ENCODE measurements around the gene AHCYL1. TPM values are rescaled to one million over a fixed set of nuclear protein-coding genes. Genes with fewer than 3 reads are reported as not detected.

The AHCYL1 gene
- total RNA-seq, 3 donors from 2014 or later: 87.5 to 116 (median 87.8) TPM

DNA sequence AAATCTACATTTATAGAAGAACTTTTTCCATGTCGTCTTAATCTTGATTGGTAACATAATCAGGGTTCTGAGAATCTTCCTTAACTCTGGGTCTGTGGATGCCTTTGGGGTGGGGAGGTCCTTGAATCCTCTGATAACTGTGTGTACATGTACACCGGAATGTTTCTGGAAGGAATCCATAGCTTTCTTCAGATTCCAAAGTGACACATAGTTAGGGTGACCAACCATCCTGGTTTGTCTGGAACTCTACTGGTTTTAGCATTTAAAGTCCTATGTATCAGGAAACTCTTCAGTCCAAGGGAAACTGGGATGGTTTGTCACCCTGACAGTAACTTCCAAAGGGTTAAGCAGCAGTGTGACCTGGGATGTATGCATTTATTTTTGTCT is 66.7 kb downstream of the AHCYL1 start:
- DNase-seq (no peak), ATAC-seq (no peak)
- peaks cover 13% of the 10 kb centered on the region for H3K36me3 ChIP-seq (ENCODE audit: low read depth)
- no peaks in the 10 kb centered on the region for H3K9me3 ChIP-seq
- no peak overlapping the region for H3K4me3 ChIP-seq
- TF ChIP-seq, protein P1, sequence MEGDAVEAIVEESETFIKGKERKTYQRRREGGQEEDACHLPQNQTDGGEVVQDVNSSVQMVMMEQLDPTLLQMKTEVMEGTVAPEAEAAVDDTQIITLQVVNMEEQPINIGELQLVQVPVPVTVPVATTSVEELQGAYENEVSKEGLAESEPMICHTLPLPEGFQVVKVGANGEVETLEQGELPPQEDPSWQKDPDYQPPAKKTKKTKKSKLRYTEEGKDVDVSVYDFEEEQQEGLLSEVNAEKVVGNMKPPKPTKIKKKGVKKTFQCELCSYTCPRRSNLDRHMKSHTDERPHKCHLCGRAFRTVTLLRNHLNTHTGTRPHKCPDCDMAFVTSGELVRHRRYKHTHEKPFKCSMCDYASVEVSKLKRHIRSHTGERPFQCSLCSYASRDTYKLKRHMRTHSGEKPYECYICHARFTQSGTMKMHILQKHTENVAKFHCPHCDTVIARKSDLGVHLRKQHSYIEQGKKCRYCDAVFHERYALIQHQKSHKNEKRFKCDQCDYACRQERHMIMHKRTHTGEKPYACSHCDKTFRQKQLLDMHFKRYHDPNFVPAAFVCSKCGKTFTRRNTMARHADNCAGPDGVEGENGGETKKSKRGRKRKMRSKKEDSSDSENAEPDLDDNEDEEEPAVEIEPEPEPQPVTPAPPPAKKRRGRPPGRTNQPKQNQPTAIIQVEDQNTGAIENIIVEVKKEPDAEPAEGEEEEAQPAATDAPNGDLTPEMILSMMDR (IDR thresholded peaks at IDR 0.05): no peak
- intact Hi-C loops (cut with DNase I, micrococcal nuclease): loop anchor here in 1 of 2 donors (5.0 kb wide), 1 partner anchor 56 kb away; no protein-coding TSS in a partner anchor
- peaks cover 15% of the 10 kb centered on the region for H3K4me1 ChIP-seq (ENCODE audit: low read depth)

DNA sequence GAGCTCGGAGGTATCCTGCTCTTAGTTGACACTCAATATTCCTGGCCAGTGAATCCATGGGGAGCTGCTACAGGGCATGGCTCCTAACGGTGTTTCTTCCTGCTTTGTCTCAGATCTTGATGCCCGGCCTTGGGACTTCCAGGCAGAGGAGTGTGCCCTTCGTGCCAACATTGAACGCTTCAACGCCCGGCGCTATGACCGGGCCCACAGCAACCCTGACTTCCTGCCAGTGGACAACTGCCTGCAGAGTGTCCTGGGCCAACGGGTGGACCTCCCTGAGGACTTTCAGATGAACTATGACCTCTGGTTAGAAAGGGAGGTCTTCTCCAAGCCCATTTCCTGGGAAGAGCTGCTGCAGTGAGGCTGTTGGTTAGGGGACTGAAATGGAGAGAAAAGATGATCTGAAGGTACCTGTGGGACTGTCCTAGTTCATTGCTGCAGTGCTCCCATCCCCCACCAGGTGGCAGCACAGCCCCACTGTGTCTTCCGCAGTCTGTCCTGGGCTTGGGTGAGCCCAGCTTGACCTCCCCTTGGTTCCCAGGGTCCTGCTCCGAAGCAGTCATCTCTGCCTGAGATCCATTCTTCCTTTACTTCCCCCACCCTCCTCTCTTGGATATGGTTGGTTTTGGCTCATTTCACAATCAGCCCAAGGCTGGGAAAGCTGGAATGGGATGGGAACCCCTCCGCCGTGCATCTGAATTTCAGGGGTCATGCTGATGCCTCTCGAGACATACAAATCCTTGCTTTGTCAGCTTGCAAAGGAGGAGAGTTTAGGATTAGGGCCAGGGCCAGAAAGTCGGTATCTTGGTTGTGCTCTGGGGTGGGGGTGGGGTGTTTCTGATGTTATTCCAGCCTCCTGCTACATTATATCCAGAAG is 69.2 kb downstream of the AHCYL1 start:
- Histone ChIP-seq H3K4me3 (no peak overlapping the region), H3K9me3 (no peaks in the 10 kb centered on the region), H3K36me3 (ENCODE audit: low read depth) (peaks cover 13% of the 10 kb centered on the region), H3K4me1 (ENCODE audit: low read depth) (peaks cover 15% of the 10 kb centered on the region)
- TF ChIP-seq, protein P1 (IDR thresholded peaks at IDR 0.05): peak; percentile 86
- DNase-seq: peak; percentile 63 to 88 (median 82)
- intact Hi-C loops (cut with DNase I, micrococcal nuclease): loop anchor here in 1 of 2 donors (5.0 kb wide), 1 partner anchor 54 kb away; no protein-coding TSS in a partner anchor
- ATAC-seq: peak; percentile 66

DNA sequence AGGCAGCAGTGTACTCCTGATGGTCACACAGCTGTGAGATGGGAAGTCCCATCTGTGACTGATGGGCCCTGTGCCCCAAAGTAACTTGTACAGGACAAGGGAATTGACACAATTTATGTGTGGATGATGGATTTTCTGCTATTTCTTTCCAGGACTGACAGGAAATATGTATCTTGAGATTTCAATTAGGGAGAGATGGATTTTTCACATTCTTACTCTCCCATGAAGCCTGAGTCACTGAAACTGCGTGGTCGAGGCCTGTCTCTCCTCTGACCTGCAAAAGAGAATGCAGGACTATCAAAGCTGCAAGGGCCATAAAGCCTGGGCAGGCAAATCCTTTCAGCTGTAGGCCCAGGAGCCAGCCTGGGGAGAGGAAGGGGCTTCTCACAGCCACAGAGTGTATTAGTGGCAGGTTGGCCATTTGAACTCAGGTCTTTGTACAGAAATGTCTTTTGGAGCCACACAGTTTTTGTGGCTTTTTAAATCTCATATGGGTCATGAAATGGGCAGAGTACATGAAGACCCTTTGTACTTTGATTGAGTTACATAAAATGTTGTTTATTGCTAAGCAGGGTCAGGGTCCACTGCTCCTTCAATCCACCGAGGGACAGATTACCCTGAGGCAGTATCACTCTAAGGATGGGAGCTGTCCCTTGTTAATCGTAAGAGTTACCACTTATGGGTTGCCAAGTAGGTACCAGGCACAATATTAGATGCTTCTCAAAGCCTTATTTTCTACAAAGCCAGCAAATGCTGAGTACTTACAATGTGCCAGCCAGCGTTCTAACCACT is 71.1 kb downstream of the AHCYL1 start:
- DNase-seq (no peak), ATAC-seq (peak; percentile 54)
- peaks cover 8% of the 10 kb centered on the region for H3K36me3 ChIP-seq (ENCODE audit: low read depth)
- intact Hi-C loops (cut with DNase I, micrococcal nuclease): loop anchor here in 1 of 2 donors (5.0 kb wide), 1 partner anchor 47 kb away; no protein-coding TSS in a partner anchor
- H3K4me1 ChIP-seq (ENCODE audit: low read depth): peaks cover 11% of the 10 kb centered on the region
- no peaks in the 10 kb centered on the region for H3K9me3 ChIP-seq
- TF ChIP-seq, protein P1 (IDR thresholded peaks at IDR 0.05): no peak
- H3K4me3 ChIP-seq: no peak overlapping the region

DNA sequence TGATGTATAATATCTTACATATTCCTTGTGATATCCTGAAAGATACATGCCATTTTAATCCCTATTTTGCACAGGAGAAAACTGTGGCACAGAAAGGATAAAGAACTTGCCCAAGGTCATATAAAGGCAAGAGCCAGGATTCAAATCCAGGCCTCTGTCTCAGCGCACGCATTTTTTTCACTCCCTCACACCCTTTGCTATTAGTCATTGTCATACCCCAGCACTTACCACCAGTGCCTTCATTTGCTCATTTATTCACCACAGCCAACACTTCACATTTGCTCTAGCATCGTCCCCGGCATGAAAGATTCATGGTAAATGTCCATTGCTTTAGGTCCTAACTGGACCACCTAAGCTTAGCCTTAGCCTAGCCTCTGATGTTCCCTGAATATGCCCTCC is 71.7 kb downstream of the AHCYL1 start:
- no peak overlapping the region for H3K4me3 ChIP-seq
- DNase-seq: no peak
- TF ChIP-seq, protein P1 (IDR thresholded peaks at IDR 0.05): no peak
- intact Hi-C loops (cut with DNase I, micrococcal nuclease): loop anchor here in 1 of 2 donors (5.0 kb wide), 1 partner anchor 46 kb away; no protein-coding TSS in a partner anchor
- H3K4me1 ChIP-seq (ENCODE audit: low read depth): peaks cover 11% of the 10 kb centered on the region
- H3K9me3 ChIP-seq: no peaks in the 10 kb centered on the region
- H3K36me3 ChIP-seq (ENCODE audit: low read depth): peaks cover 3% of the 10 kb centered on the region
- ATAC-seq: no peak

DNA sequence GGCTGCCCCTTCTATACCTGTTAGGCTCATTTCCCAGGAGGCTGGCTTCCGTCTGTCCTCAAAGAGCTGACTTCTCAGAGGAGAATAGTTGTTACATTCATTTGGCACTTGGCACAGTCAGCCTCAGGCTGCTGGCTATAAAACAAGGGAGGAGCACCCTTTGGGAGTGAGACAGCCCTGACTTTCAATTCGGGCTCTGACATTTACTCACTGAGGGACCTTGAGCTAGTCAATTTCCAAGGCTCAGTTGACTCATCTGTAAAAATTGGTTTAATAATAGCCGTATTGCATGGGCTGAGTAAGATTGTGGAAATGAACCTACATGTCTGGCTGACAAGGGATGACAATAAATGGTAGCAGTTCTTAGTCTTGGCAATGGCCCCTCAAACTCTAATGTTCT is 72.2 kb downstream of the AHCYL1 start:
- no peaks in the 10 kb centered on the region for H3K9me3 ChIP-seq
- H3K36me3 ChIP-seq (ENCODE audit: low read depth): peaks cover 3% of the 10 kb centered on the region
- DNase-seq (peak in 1 of 3 donors; percentile 43), ATAC-seq (peak; percentile 82)
- intact Hi-C loops (cut with DNase I, micrococcal nuclease): loop anchor here in 1 of 2 donors (5.0 kb wide), 1 partner anchor 46 kb away; no protein-coding TSS in a partner anchor
- TF ChIP-seq, protein P1 (IDR thresholded peaks at IDR 0.05): no peak
- H3K4me1 ChIP-seq (ENCODE audit: low read depth): peaks cover 11% of the 10 kb centered on the region
- H3K4me3 ChIP-seq: no peak overlapping the region

All from mucosa of descending colon (tissue), 3 donors.